K562 (cell line): ENCODE data around the gene PLD3. TPM values are rescaled to one million over a fixed set of nuclear protein-coding genes. Genes with fewer than 3 reads are reported as not detected.

Experiments
- CREM ChIP-seq: IDR thresholded peaks from 2 replicates; pipeline ENCODE4 v1.6.1; 2014; ENCODE audit warnings: antibody characterized with exemption, low read depth
- DIDO1 ChIP-seq: fragments of 450-650 bp; IDR thresholded peaks from 2 replicates; pipeline ENCODE4 v1.6.1; 2016; ENCODE audit warnings: low read depth, missing biosample characterization, missing genetic modification characterization
- E4F1 ChIP-seq: fragments of 250-450 bp; sonication (Bioruptor Pico); IDR thresholded peaks from 2 replicates; pipeline ENCODE4 v1.5.0; 2021; ENCODE audit warnings: mild to moderate bottlenecking, borderline replicate concordance
- EP300 ChIP-seq: IDR thresholded peaks from 2 replicates; pipeline ENCODE4 v1.6.1; 2012; ENCODE audit warnings: low read length, improper control_type of control experiment
- ETS1 ChIP-seq: conservative IDR thresholded peaks from 2 replicates; pipeline ENCODE4 v1.6.1; 2011; ENCODE audit warnings: low read depth, mild to moderate bottlenecking, low read length; ENCODE audit not compliant: control insufficient read depth
- FOS ChIP-seq: IDR thresholded peaks from 3 replicates; pipeline ENCODE4 v1.6.1; 2011; ENCODE audit not compliant: insufficient read length; ENCODE audit errors: extremely low read depth
- HDAC3 ChIP-seq: fragments of 450-650 bp; IDR thresholded peaks from 2 replicates; pipeline ENCODE4 v1.6.1; 2018; ENCODE audit warnings: borderline replicate concordance, mild to moderate bottlenecking, moderate library complexity; ENCODE audit not compliant: partially characterized antibody
- PRDM10 ChIP-seq: fragments of 450-650 bp; IDR thresholded peaks from 2 replicates; pipeline ENCODE4 v1.6.1; 2018; ENCODE audit not compliant: partially characterized antibody
- SREBF1 ChIP-seq: fragments of 150-350 bp; IDR thresholded peaks from 2 replicates; pipeline ENCODE4 v1.6.1; 2014; ENCODE audit warnings: antibody characterized with exemption, low read depth, low read length, borderline replicate concordance
- TEAD1 ChIP-seq, 2 experiments: fragments of 450-650 bp in 1 of 2; sonication (generic) in 1 of 2; formaldehyde crosslinking; IDR thresholded peaks; 2 replicates each; pipeline versions ENCODE4 v1.4.0 to v1.8.0; 2020 to 2022; ENCODE audit warnings: mild to moderate bottlenecking in 2 of 2, missing genetic modification reagents in 1 of 2
- polyA plus RNA-seq, 8 experiments: library from polyadenylated mRNA; depleted of rRNA in 4 of 8; stranded (reverse) in 5 of 8; unstranded in 3 of 8; fragments of >200 nt; fragmentation: Nextera tagmentation in 2 of 8; fragmentation: Illumina TruSeq in 1 of 8; extraction: Ambion mirVana in 2 of 8; extraction: Trizol in 1 of 8; gene quantifications; 2 replicates each; pipeline versions ENCODE4 v1.2.1 to v1.2.3, GENCODE V29; 2011 to 2014; ENCODE audit warnings: inconsistent platforms in 1 of 8, missing spikeins in 1 of 8
- total RNA-seq, 7 experiments: library from RNA; depleted of rRNA in 6 of 7; stranded (reverse); fragments of >200 nt in 6 of 7; fragmentation: Illumina TruSeq in 2 of 7; extraction: Trizol in 2 of 7; gene quantifications; 2 replicates each; pipeline versions ENCODE4 v1.2.1 to v1.2.3, GENCODE V29; 2011 to 2021; ENCODE audit warnings: low replicate concordance in 1 of 7

The PLD3 gene
- total and polyA plus RNA-seq, 9 of the 15 experiments (the other 6 are each of a cell fraction or from before 2014, with no cell fraction given) = 2.3 to 128 (median 72.7) TPM

GRCh38 chr19:40348125-40348913 is at the start of gene PLD3, which contains the start of gene C19orf47 (continued):
- TF ChIP-seq ETS1 (peak; percentile 77), PRDM10 (no peak), HDAC3 (no peak), SREBF1 (peak; percentile 87), DIDO1 (tag) (peak; percentile 82; the same call in 1 of the 2 replicates), FOS (peak; percentile 80), TEAD1 (CRISPR knock-in tag; IDR thresholded peaks at IDR 0.05) (peak in 1 of 2 experiments; percentile 26; a peak in 1 of 4 replicates), EP300 (peak; percentile 56), E4F1 (CRISPR knock-in tag) (no peak), CREM (peak; percentile 94)
